Neural cell (in vitro differentiated cells): ENCODE results near the gene SH3PXD2A. TPM values are rescaled to one million over a fixed set of nuclear protein-coding genes. Genes with fewer than 3 reads are reported as not detected.

Experiments
- H2AFZ ChIP-seq: fragments of 200-600, 300-800 bp; sonication (generic), shearing (Covaris generic); 2 replicates; pipeline ENCODE4 v1.6.0; 2014; ENCODE audit warnings: low read depth, mild to moderate bottlenecking, antibody characterized with exemption, low read length, moderate library complexity
- H3F3A ChIP-seq: fragments of 200-600 bp; shearing (Covaris generic); 2 replicates; pipeline ENCODE4 v1.6.1; 2016; ENCODE audit warnings: mild to moderate bottlenecking, moderate library complexity, mixed read lengths, antibody characterized with exemption, low read length; ENCODE audit not compliant: insufficient read depth, poor library complexity, severe bottlenecking
- H3K27ac ChIP-seq: fragments of 200-600, 300-800 bp; sonication (generic), shearing (Covaris generic); 2 replicates; pipeline ENCODE4 v1.5.1; 2014; ENCODE audit warnings: mild to moderate bottlenecking, low read length, moderate library complexity
- H3K27me3 ChIP-seq: fragments of 300-800, 200-600 bp; sonication (generic), shearing (Covaris generic); 2 replicates; pipeline ENCODE4 v1.6.0; 2014; ENCODE audit warnings: mild to moderate bottlenecking, low read depth, low read length, moderate library complexity; ENCODE audit not compliant: insufficient read depth
- H3K36me3 ChIP-seq: fragments of 300-800, 200-600 bp; sonication (generic), shearing (Covaris generic); 2 replicates; pipeline ENCODE4 v1.5.1; 2014; ENCODE audit warnings: mild to moderate bottlenecking, antibody characterized with exemption, low read length, moderate library complexity; ENCODE audit not compliant: insufficient read depth
- H3K4me2 ChIP-seq: fragments of 300-800, 200-600 bp; sonication (generic), shearing (Covaris generic); 2 replicates; pipeline ENCODE4 v1.6.0; 2014; ENCODE audit warnings: mild to moderate bottlenecking, low read length
- H3K4me3 ChIP-seq: fragments of 300-800, 200-600 bp; sonication (generic), shearing (Covaris generic); 2 replicates; pipeline ENCODE4 v1.5.1; 2014; ENCODE audit warnings: mild to moderate bottlenecking, low read length, moderate library complexity
- H3K79me2 ChIP-seq: fragments of 200-600 bp; shearing (Covaris generic); replicated peaks from 2 replicates; pipeline ENCODE4 v1.6.0; 2014; ENCODE audit warnings: mild to moderate bottlenecking, low read length, moderate library complexity; ENCODE audit not compliant: insufficient read depth
- H3K9ac ChIP-seq: fragments of 300-800, 200-600 bp; sonication (generic), shearing (Covaris generic); 2 replicates; pipeline ENCODE4 v1.6.1; 2016; ENCODE audit warnings: mild to moderate bottlenecking, low read length, mixed read lengths
- H3K9me2 ChIP-seq: fragments of 200-600 bp; shearing (Covaris generic); 2 replicates; pipeline ENCODE4 v1.6.1; 2016; ENCODE audit warnings: mild to moderate bottlenecking, low read length, mixed read lengths; ENCODE audit not compliant: insufficient read depth
- H3K9me3 ChIP-seq: fragments of 200-600, 300-800 bp; sonication (generic), shearing (Covaris generic); 2 replicates; pipeline ENCODE4 v1.6.1; 2016; ENCODE audit warnings: mild to moderate bottlenecking, mixed run types, low read length, moderate library complexity, mixed read lengths
- H4K20me1 ChIP-seq: fragments of 200-600 bp; shearing (Covaris generic); 2 replicates; pipeline ENCODE4 v1.6.1; 2016; ENCODE audit warnings: mild to moderate bottlenecking, mixed run types; ENCODE audit not compliant: insufficient read depth
- CTCF ChIP-seq: fragments of 450-650 bp; IDR thresholded peaks from 2 replicates; pipeline ENCODE4 v1.5.1; 2014; ENCODE audit warnings: antibody characterized with exemption, mild to moderate bottlenecking, moderate library complexity; ENCODE audit not compliant: poor library complexity, severe bottlenecking
- EP300 ChIP-seq: fragments of 450-650 bp; conservative IDR thresholded peaks from 2 replicates; pipeline ENCODE4 v1.6.1; 2014; ENCODE audit warnings: antibody characterized with exemption, mild to moderate bottlenecking, moderate library complexity; ENCODE audit not compliant: poor library complexity, severe bottlenecking
- EZH2 ChIP-seq: fragments of 200-600, 300-800 bp; shearing (Covaris generic), sonication (generic); IDR thresholded peaks from 2 replicates; pipeline ENCODE4 v1.6.1; 2014; ENCODE audit warnings: antibody characterized with exemption, low read length, borderline replicate concordance, mild to moderate bottlenecking; ENCODE audit not compliant: insufficient read depth, poor library complexity, severe bottlenecking
- MXI1 ChIP-seq: fragments of 450-650 bp; conservative IDR thresholded peaks from 2 replicates; pipeline ENCODE4 v1.6.1; 2014; ENCODE audit warnings: antibody characterized with exemption, mild to moderate bottlenecking; ENCODE audit not compliant: poor library complexity, severe bottlenecking
- POLR2AphosphoS5 ChIP-seq: IDR thresholded peaks from 2 replicates; pipeline ENCODE4 v1.6.1; 2012
- RAD21 ChIP-seq: fragments of 450-650 bp; conservative IDR thresholded peaks from 2 replicates; pipeline ENCODE4 v1.6.1; 2014; ENCODE audit warnings: antibody characterized with exemption, mild to moderate bottlenecking, moderate library complexity
- REST ChIP-seq: IDR thresholded peaks from 2 replicates; pipeline ENCODE4 v1.6.1; 2012; ENCODE audit warnings: borderline replicate concordance
- SMC3 ChIP-seq: fragments of 450-650 bp; conservative IDR thresholded peaks from 2 replicates; pipeline ENCODE4 v1.6.1; 2014; ENCODE audit warnings: antibody characterized with exemption, mild to moderate bottlenecking, moderate library complexity; ENCODE audit not compliant: poor library complexity
- TAF1 ChIP-seq: IDR thresholded peaks from 2 replicates; pipeline ENCODE4 v1.6.1; 2012; ENCODE audit warnings: low read depth
- polyA plus RNA-seq: library from polyadenylated mRNA; depleted of rRNA; stranded (reverse); fragments of >200 nt; gene quantifications from 2 replicates; pipeline ENCODE4 v1.2.3, GENCODE V29; 2014

SH3PXD2A gene
- polyA plus RNA-seq, 1 donor from 2014 or later, result 5.2 TPM

- Histone ChIP-seq H4K20me1 (no peaks in the 10 kb centered on the region), H3K9ac (no peak overlapping the region), H3K27me3 (no peaks in the 10 kb centered on the region), H3K4me2 (no peak overlapping the region), H3K36me3 (no peaks in the 10 kb centered on the region), H3K27ac (no peak overlapping the region), H3K9me2 (no peaks in the 10 kb centered on the region), H3F3A (no peaks in the 10 kb centered on the region), H3K4me3 (no peak overlapping the region), H3K79me2 (no peaks in the 10 kb centered on the region), H2AFZ (no peak overlapping the region), H3K9me3 (no peaks in the 10 kb centered on the region)
- TF ChIP-seq CTCF (no peak), RAD21 (no peak), TAF1 (no peak)
Observed at GRCh38 chr10:103549349-103549685, 306.1 kb downstream of the SH3PXD2A start.

- H3K9ac ChIP-seq, result no peak overlapping the region
- no peak overlapping the region for H2AFZ ChIP-seq
- no peaks in the 10 kb centered on the region for H3K36me3 ChIP-seq
- H3K79me2 ChIP-seq, result no peaks in the 10 kb centered on the region
- TF ChIP-seq EZH2, result no peak
- no peak for TF ChIP-seq MXI1
- no peak for TF ChIP-seq RAD21
- no peak for TF ChIP-seq CTCF
- no peak for TF ChIP-seq POLR2AphosphoS5
- TF ChIP-seq EP300, result no peak
- no peak for TF ChIP-seq SMC3
- TF ChIP-seq REST, result no peak
- no peak for TF ChIP-seq TAF1
- H3F3A ChIP-seq, result no peaks in the 10 kb centered on the region
- no peak overlapping the region for H3K27ac ChIP-seq
- no peak overlapping the region for H3K4me2 ChIP-seq
- no peaks in the 10 kb centered on the region for H3K9me2 ChIP-seq
- no peaks in the 10 kb centered on the region for H4K20me1 ChIP-seq
- H3K27me3 ChIP-seq, result no peaks in the 10 kb centered on the region
- H3K9me3 ChIP-seq, result no peaks in the 10 kb centered on the region
- no peak overlapping the region for H3K4me3 ChIP-seq
Observed at GRCh38 chr10:103548581-103549348, 306.6 kb downstream of the SH3PXD2A start.
